Heart left ventricle (tissue), 16 donors: Measurements from ENCODE around the gene UBASH3A. TPM values are rescaled to one million over a fixed set of nuclear protein-coding genes. Genes with fewer than 3 reads are reported as not detected.

ENCODE experiments used
- ATAC-seq, 4 donors: fragments of 200-7000 bp; cut with Tn5 transposase; one replicate each; pipeline ENCODE4 v1.9.1; 2020 to 2022; ENCODE audit warnings: moderate library complexity in 4 of 4, mild to moderate bottlenecking in 3 of 4, moderate number of reproducible peaks in 1 of 4
- DNase-seq, 5 donors: peaks; one replicate each; pipeline ENCODE4 v3.0.0-alpha.2; 2020
- H3K27ac ChIP-seq, 12 donors: fragments of 200-600 bp; sonication (generic) in 4 of 12; one replicate each; pipeline versions ENCODE4 v1.5.0 to v1.8.0; 2016 to 2022; ENCODE audit warnings: mild to moderate bottlenecking in 2 of 12
- H3K27me3 ChIP-seq, 9 donors: fragments of 200-600 bp; sonication (generic) in 2 of 9; one replicate each; pipeline versions ENCODE4 v1.5.1 to v1.8.0; 2016 to 2022; ENCODE audit warnings: mild to moderate bottlenecking in 3 of 9
- H3K36me3 ChIP-seq, 9 donors: fragments of 200-600 bp; sonication (generic) in 2 of 9; one replicate each; pipeline versions ENCODE4 v1.5.0 to v1.8.0; 2018 to 2022; ENCODE audit warnings: mild to moderate bottlenecking in 2 of 9
- H3K4me1 ChIP-seq, 12 donors: fragments of 200-600 bp; sonication (generic) in 4 of 12; one replicate each; pipeline versions ENCODE4 v1.5.0 to v1.8.0; 2016 to 2022; ENCODE audit warnings: mild to moderate bottlenecking in 3 of 12
- H3K4me3 ChIP-seq, 12 donors: fragments of 200-600 bp; sonication (generic) in 4 of 12; one replicate each; pipeline versions ENCODE4 v1.5.0 to v1.8.0; 2017 to 2022; ENCODE audit warnings: mild to moderate bottlenecking in 9 of 12, moderate library complexity in 4 of 12
- H3K9me3 ChIP-seq, 12 donors: fragments of 200-600 bp; sonication (generic) in 4 of 12; one replicate each; pipeline versions ENCODE4 v1.5.0 to v1.8.0; 2016 to 2022; ENCODE audit warnings: mild to moderate bottlenecking in 1 of 12
- POLR2A ChIP-seq, 2 donors: fragments of 450-650 bp; IDR thresholded peaks; one replicate each; pipeline ENCODE4 v1.6.1; 2017; ENCODE audit warnings: antibody characterized with exemption in 2 of 2, mild to moderate bottlenecking in 2 of 2, moderate library complexity in 2 of 2
- WGBS, 4 donors: extraction: QIAGEN DNeasy Blood & Tissue Kit in 2 of 4; methylation state at CpG; one replicate each; pipeline versions ENCODE4 v1.1.5 to v1.1.7; 2013 to 2018; 5-methylcytosine and 5-hydroxymethylcytosine counted together
- intact Hi-C, 10 donors: fragments of 100-400 bp; cut with DNase I; formaldehyde crosslinking; loops; one replicate each; pipeline versions ENCODE4 v1.11.1 to v1.14.2; 2022
- polyA plus RNA-seq, 2 donors: library from polyadenylated mRNA; stranded (reverse); fragments of 200-250 nt; gene quantifications; one replicate each; pipeline ENCODE4 v1.2.3, GENCODE V29; 2013
- total RNA-seq, 9 donors: library from RNA; depleted of rRNA in 2 of 9; stranded (reverse); fragments of >200 nt in 2 of 9; fragmentation: NEBNext Ultra II Directional in 3 of 9; extraction: Animal tissue kit (Norgen Biotek cat#: 25700) in 3 of 9; gene quantifications; one replicate each; pipeline versions ENCODE4 v1.1.0 to v1.2.4, GENCODE V29; 2016 to 2023
- TF ChIP-seq, protein P1 (sequence below), 12 donors: fragments of 200-600 bp; sonication (generic) in 4 of 12; IDR thresholded peaks; one replicate each; pipeline versions ENCODE4 v1.5.0 to v1.8.0; 2018 to 2022; ENCODE audit warnings: antibody characterized with exemption in 12 of 12, mild to moderate bottlenecking in 5 of 12
- donor health status: ischemic (EF 13 %, LVEDD 7.1; RV severe dilation, severe dysfunction).
- donor health status: healthy with polysubstance abuse.
- donor health status: DM: no; HTN: yes; CAD: no.
- donor health status: DM: no; HTN: no; CAD: no.
- donor health status: ischemic (EF 25% LVEDD 6.9; RV normal size, moderate dysfunction).
- donor health status: ischemic (EF 25% LVEDD 5.7; RV mildly dilated, moderate dysfunction).
- donor health status: healthy.
- donor health status: DM: yes; HTN: yes; CAD: no.
- donor health status: ischemic (EF 35%, LVEDD 5.7; RV mildly dilated, moderate dysfunction).
- donor health status: nonischemic (EF 11% LVEDD 7.7; RV severe dilation, severe dysfunction).
- donor health status: DM: yes; HTN: yes; CAD: no.
- donor health status: PGD.
- donor health status: ischemic (EF 29% LVEDD 5.4; RV normal size, mild dysfunction).
- donor health status: nonischemic (EF 23%, LVEDD 6.1; RV moderate dilation, normal function).

The UBASH3A gene
- total and polyA plus RNA-seq, 11 donors: 0.04 to 2.4 (median 0.47) TPM; not detected in 7

DNA sequence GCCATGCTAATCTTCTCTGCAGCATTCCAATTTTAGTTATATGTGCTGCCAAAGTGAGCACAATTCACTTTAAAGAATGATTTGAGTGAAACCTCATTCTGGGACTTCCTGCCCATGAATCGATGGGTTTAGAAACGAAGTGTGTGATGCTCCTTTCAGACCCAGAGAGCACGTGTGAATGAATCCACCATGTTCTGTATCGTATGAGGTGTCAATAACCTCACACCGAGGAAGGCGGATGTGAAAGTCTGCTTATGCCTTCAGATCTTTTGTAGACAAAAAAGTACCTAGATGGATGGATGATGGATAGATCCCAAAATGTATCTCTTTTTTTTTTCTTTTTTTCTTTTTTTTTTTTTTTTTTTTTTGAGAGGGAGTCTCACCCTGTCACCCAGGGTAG is 13.8 kb downstream of the UBASH3A start:
- no peak for ATAC-seq
- 79 to 89% (median 83%) methylated on average over 6 of the region's 6 CpGs for WGBS, 4 donors
- TF ChIP-seq, protein P1, sequence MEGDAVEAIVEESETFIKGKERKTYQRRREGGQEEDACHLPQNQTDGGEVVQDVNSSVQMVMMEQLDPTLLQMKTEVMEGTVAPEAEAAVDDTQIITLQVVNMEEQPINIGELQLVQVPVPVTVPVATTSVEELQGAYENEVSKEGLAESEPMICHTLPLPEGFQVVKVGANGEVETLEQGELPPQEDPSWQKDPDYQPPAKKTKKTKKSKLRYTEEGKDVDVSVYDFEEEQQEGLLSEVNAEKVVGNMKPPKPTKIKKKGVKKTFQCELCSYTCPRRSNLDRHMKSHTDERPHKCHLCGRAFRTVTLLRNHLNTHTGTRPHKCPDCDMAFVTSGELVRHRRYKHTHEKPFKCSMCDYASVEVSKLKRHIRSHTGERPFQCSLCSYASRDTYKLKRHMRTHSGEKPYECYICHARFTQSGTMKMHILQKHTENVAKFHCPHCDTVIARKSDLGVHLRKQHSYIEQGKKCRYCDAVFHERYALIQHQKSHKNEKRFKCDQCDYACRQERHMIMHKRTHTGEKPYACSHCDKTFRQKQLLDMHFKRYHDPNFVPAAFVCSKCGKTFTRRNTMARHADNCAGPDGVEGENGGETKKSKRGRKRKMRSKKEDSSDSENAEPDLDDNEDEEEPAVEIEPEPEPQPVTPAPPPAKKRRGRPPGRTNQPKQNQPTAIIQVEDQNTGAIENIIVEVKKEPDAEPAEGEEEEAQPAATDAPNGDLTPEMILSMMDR (IDR thresholded peaks at IDR 0.05): no peak
- no peak for TF ChIP-seq POLR2A (IDR thresholded peaks at IDR 0.05)
- H3K27me3 ChIP-seq: peaks cover 0 to 35% (median 0%) of the 10 kb centered on the region in 9 donors
- DNase-seq: no peak
- peaks cover 0 to 18% (median 0%) of the 10 kb centered on the region in 12 donors for H3K9me3 ChIP-seq
- no peak overlapping the region for H3K27ac ChIP-seq
- intact Hi-C loops: no loop called here
- H3K36me3 ChIP-seq: peaks cover 0 to 5% (median 0%) of the 10 kb centered on the region in 9 donors
- peaks cover 0 to 21% (median 0%) of the 10 kb centered on the region in 12 donors for H3K4me1 ChIP-seq
- no peak overlapping the region for H3K4me3 ChIP-seq

DNA sequence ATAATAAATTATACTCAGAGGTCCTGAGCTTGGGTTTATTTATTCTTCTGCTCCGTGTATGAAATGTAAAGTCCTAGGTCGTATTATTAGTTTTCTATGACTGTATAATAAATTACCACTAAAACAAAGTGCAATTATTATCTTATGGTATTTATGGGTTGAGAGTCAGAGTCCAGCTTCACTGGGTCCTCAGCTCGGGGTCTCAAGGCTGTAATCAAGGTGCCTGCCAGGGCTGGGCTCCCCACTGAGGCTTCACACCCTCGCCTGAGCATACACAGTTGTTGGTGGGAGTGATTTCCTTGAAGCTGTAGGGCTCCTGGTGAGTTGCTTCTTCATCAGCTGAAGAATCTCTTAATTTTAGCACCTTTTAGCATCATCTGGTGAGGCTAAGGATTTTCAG is 15.2 kb downstream of the UBASH3A start:
- Histone ChIP-seq H3K4me3 (no peak overlapping the region), H3K27me3 (peaks cover 0 to 44% (median 0%) of the 10 kb centered on the region in 9 donors), H3K9me3 (peaks cover 0 to 18% (median 0%) of the 10 kb centered on the region in 12 donors), H3K4me1 (peaks cover 0 to 25% (median 0%) of the 10 kb centered on the region in 12 donors), H3K36me3 (peaks cover 0 to 5% (median 0%) of the 10 kb centered on the region in 9 donors), H3K27ac (no peak overlapping the region)
- intact Hi-C loops: no loop called here
- DNase-seq: no peak
- 57 to 70% (median 64%) methylated on average over 4 of the region's 4 CpGs for WGBS, 4 donors
- ATAC-seq: no peak
- TF ChIP-seq, protein P1 (IDR thresholded peaks at IDR 0.05): no peak
- TF ChIP-seq POLR2A (IDR thresholded peaks at IDR 0.05): no peak

DNA sequence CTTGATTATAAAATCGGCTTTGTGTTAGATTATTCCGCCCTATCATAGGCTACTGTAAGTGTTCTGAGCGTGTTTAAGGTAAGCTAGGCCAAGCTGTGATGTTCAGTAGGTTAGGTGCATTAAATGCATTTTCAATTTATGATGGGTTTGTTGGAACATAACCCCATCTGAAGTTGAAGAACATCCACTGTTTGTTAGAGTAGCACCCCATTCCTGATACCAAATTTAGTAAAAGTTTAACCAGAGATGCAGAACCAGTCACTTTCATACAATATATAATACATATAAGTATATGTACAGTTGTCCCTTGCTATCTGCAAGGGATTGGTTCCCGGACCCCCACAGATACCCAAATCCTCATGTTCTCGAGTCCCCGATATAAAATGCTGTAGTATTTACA is 16.1 kb downstream of the UBASH3A start:
- H3K27me3 ChIP-seq: peaks cover 0 to 44% (median 0%) of the 10 kb centered on the region in 9 donors
- H3K9me3 ChIP-seq: peaks cover 0 to 18% (median 0%) of the 10 kb centered on the region in 12 donors
- DNase-seq: no peak
- TF ChIP-seq POLR2A (IDR thresholded peaks at IDR 0.05): no peak
- TF ChIP-seq, protein P1 (IDR thresholded peaks at IDR 0.05): no peak
- intact Hi-C loops: no loop called here
- WGBS, 4 donors: 90 to 92% (median 91%) methylated on average over 6 of the region's 6 CpGs
- no peak for ATAC-seq
- H3K27ac ChIP-seq: no peak overlapping the region
- peaks cover 0 to 5% (median 0%) of the 10 kb centered on the region in 9 donors for H3K36me3 ChIP-seq
- H3K4me3 ChIP-seq: no peak overlapping the region
- H3K4me1 ChIP-seq: peaks cover 0 to 30% (median 0%) of the 10 kb centered on the region in 12 donors

DNA sequence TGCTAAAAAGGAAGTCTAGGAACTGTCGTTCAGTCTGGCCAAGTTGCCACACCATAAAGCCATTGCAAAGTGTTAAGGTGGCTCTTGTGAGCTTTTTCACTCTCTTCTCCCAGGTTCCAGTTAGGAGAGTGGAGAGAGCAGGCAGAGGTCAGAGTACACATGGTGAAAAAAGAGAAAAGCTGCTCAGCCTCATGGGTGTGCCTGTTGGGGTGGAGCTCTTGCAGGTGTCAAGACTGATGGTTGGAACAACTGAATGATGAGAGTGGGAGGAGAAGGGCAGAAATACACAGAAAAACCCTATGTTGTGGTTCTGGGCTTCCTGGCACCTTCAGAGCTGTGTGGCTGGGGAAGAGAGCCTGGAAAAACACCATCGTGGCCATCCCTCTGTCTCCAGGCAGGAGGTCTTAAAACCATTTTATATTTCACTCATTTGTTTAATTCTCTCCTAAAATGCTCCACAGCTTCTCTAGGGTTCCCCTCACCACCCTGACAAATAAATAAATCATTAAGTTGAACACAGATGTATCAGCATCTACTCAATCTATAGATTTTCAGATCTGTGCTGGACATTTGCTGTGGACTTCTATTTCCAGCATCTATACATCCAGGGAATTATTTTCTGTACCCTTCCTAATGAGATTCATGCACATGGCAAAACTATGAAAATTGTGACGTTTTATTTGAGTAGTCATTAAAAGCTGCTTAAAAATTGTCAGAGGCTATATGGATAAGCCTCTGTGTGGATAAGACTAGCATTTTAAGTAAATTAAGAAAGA is 17.5 kb downstream of the UBASH3A start:
- Histone ChIP-seq H3K27me3 (peaks cover 0 to 51% (median 0%) of the 10 kb centered on the region in 9 donors), H3K4me3 (no peak overlapping the region), H3K36me3 (peaks cover 0 to 5% (median 0%) of the 10 kb centered on the region in 9 donors), H3K27ac (no peak overlapping the region), H3K4me1 (peaks cover 0 to 24% (median 0%) of the 10 kb centered on the region in 12 donors), H3K9me3 (peaks cover 0 to 18% (median 0%) of the 10 kb centered on the region in 12 donors)
- 69 to 80% (median 73%) methylated on average over 3 of the region's 3 CpGs for WGBS, 4 donors
- TF ChIP-seq POLR2A (IDR thresholded peaks at IDR 0.05): no peak
- TF ChIP-seq, protein P1 (IDR thresholded peaks at IDR 0.05): no peak
- no peak for ATAC-seq
- no peak for DNase-seq
- intact Hi-C loops: no loop called here
